Osteocyte (in vitro differentiated cells): ENCODE results near the gene MR1. TPM values are rescaled to one million over a fixed set of nuclear protein-coding genes. Genes with fewer than 3 reads are reported as not detected.

Source experiments
- DNase-seq: peaks from one replicate; pipeline ENCODE4 v3.0.0; 2021; ENCODE audit warnings: mixed read lengths; ENCODE audit not compliant: unreplicated experiment; ENCODE audit errors: extremely low spot score
- H3K27ac Mint-ChIP-seq: one replicate; pipeline ENCODE4 v1.8.0; 2021; ENCODE audit warnings: mild to moderate bottlenecking, mixed read lengths; ENCODE audit not compliant: unreplicated experiment
- H3K27me3 Mint-ChIP-seq: one replicate; pipeline ENCODE4 v1.8.0; 2021; ENCODE audit warnings: mixed read lengths; ENCODE audit not compliant: unreplicated experiment
- H3K36me3 Mint-ChIP-seq: one replicate; pipeline ENCODE4 v1.8.0; 2021; ENCODE audit warnings: mixed read lengths; ENCODE audit not compliant: unreplicated experiment
- H3K4me1 Mint-ChIP-seq: one replicate; pipeline ENCODE4 v1.8.0; 2021; ENCODE audit warnings: mixed read lengths; ENCODE audit not compliant: unreplicated experiment
- H3K4me3 Mint-ChIP-seq: one replicate; pipeline ENCODE4 v1.8.0; 2021; ENCODE audit warnings: mild to moderate bottlenecking, moderate library complexity, mixed read lengths; ENCODE audit not compliant: unreplicated experiment
- H3K9me3 Mint-ChIP-seq: one replicate; pipeline ENCODE4 v1.8.0; 2021; ENCODE audit warnings: mixed read lengths; ENCODE audit not compliant: unreplicated experiment
- CTCF ChIP-seq: fragments of 200-600 bp; sonication (generic); IDR thresholded peaks from 2 replicates; pipeline ENCODE4 v1.5.0; 2021; ENCODE audit warnings: antibody characterized with exemption, mild to moderate bottlenecking, moderate library complexity
- total RNA-seq: library from RNA; stranded (reverse); gene quantifications from 2 replicates; pipeline ENCODE4 v1.2.1, GENCODE V29; 2021

Gene MR1
- total RNA-seq, 1 donor from 2014 or later = 4.3 TPM

- no peak overlapping the region for H3K4me3 Mint-ChIP-seq
Measured at GRCh38 chr1:181018901-181019681, 14.7 kb upstream of the MR1 start.

GRCh38 chr1:181021159-181021558, 12.6 kb upstream of the MR1 start:
- Mint-ChIP-seq H3K4me1 (peaks cover 26% of the 10 kb centered on the region), H3K27ac (peak overlapping the region; percentile 93), H3K27me3 (no peaks in the 10 kb centered on the region), H3K4me3 (peak overlapping the region; percentile 94), H3K9me3 (no peaks in the 10 kb centered on the region), H3K36me3 (peaks cover 3% of the 10 kb centered on the region)
- no peak for TF ChIP-seq CTCF
- DNase-seq = no peak

More at GRCh38 chr1:181018901-181019681, 14.7 kb upstream of the MR1 start:
- H3K27me3 Mint-ChIP-seq = no peaks in the 10 kb centered on the region
- no peak for TF ChIP-seq CTCF
- H3K36me3 Mint-ChIP-seq = peaks cover 3% of the 10 kb centered on the region
- H3K4me1 Mint-ChIP-seq = peaks cover 26% of the 10 kb centered on the region
- no peak overlapping the region for H3K27ac Mint-ChIP-seq
- H3K9me3 Mint-ChIP-seq = no peaks in the 10 kb centered on the region
- DNase-seq = no peak

GRCh38 chr1:181021811-181022434, 11.9 kb upstream of the MR1 start:
- no peaks in the 10 kb centered on the region for H3K9me3 Mint-ChIP-seq
- peak overlapping the region; percentile 93 for H3K27ac Mint-ChIP-seq
- H3K36me3 Mint-ChIP-seq = peaks cover 3% of the 10 kb centered on the region
- no peaks in the 10 kb centered on the region for H3K27me3 Mint-ChIP-seq
- no peak for DNase-seq
- TF ChIP-seq CTCF = no peak
- peak overlapping the region; percentile 94 for H3K4me3 Mint-ChIP-seq
- H3K4me1 Mint-ChIP-seq = peaks cover 26% of the 10 kb centered on the region

GRCh38 chr1:181023265-181024057, 10.3 kb upstream of the MR1 start:
- TF ChIP-seq CTCF = no peak
- H3K4me1 Mint-ChIP-seq = peaks cover 24% of the 10 kb centered on the region
- H3K4me3 Mint-ChIP-seq = peak overlapping the region; percentile 94
- H3K36me3 Mint-ChIP-seq = no peaks in the 10 kb centered on the region
- no peak for DNase-seq
- no peaks in the 10 kb centered on the region for H3K9me3 Mint-ChIP-seq
- H3K27ac Mint-ChIP-seq = peak overlapping the region; percentile 93
- H3K27me3 Mint-ChIP-seq = no peaks in the 10 kb centered on the region
